ENCODE data around the gene DENND4B.
A peak's percentile ranks its signal among the peaks of the same experiment; 100 is the strongest.

Gene DENND4B

DNA sequence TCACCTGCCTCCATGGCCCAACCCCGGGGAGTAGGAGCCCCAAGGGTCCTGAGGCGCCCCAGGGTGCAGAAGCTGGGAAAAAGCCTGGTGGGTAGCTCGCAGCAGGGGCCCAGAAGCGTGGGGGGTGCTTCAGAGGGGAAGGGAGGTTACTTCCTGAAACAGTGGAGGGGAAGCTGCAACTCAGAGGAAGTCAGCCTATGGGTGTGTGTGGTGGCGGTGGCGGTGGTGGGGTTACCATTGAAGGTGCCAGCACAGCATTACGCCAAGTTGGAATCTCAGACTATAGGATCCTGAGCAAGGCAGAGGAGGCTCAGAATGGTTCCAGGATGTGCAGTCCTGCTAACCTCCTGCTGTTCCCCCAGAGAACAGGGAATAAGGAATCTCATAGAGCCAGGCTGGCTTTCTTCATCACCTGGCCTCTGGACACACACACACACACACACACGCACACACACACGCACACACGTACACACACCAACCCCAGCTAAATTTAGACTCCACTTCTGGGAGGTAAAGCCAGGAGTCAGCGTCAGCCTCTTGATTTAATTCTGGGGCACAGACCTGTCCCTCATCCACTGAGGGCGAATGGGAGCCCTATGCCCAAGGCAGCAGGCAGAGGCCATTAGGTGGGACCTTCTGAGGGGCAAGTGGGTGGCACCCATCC is 1.3 kb downstream of the DENND4B start:
- peak; percentile 86 for DNase-seq

DNA sequence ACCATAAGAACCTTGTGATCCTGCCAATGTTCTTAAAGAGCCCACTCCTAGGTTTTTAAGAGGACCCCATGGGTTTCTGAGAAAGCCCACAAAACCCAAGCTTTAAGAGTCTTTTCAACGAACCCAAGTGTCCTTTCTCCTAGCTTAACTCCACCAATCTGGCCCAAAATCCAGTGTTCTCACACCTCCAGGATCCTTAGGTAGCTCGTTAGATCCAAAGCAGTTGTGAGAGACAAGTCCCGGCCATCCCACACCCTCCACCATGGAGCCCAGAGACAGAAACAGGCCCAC is 1.7 kb downstream of the DENND4B start:
- no peak for DNase-seq

DNA sequence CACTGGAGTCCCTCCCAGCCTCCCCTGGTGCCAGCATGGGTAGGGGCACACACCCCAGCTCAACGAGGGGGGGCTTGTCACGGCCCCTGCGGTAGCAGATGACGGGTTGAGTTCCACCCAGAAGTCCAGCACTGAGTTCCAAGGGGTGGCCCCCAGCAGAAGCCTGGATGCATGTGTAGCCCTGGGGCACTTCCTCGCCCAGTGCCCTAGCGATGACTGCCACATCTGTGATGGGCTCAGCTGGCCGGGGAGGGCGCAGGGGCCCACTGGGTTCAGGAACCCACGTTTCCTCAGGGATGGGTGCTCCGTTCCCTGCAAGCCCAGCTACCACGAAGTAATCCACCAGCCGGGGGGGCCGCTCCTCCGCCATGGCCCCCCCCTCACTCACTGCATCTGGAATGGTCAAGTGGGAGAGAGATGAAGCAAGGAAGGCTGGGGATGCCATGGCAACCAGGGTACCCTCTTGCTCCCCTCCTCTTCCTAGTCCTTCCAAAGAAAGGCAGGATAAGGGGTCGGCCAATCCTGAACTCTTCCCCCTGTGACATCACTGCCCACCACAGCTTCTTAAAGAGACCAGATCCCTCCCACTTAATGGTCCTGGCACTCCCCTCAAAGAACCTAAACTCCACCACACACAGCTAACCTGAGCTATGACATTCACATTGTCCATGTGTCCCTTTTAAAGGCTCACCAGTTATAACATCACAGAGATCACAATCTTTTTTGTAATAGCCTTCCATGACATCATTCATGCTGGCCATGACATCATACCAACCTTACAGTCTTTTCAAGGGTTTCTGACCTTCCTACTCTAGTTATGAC is 2.3 kb downstream of the DENND4B start:
- DNase-seq = peak; percentile 46

DNA sequence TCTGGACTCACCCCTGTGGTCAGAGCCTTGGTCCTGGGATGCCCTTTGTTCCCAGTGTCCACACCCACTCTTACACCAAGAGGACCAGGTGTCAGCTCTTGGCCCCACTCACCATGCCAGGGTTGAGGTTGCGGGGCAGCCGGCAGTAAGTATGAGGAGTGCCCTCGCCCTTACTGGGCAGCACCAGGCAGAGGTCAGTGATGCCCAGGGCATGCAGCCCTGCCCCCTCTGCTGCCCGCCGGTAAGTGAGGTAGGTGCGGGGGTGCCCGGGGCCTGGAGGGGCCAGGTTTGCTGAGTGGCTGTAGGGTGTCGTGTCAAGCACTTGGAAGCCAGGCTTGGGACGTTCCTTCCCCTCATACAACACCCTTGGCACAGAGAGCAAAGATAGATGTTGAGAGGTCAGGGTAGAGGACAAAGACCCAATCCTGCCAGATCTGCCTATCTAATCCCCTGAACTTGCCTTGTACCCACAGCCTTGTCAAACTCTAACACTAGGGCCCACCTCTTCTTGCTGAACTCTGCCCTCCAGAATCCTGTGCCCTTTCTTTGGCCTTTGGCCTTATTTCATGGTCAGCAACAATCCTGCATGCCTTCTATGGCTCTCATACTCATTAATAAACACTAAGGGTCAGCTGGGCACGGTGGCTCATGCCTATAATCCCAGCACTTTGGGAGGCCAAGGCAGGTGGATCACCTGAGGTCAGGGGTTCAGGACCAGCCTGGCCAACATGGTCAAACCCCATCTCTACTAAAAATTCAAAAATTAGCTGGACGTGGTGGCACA is 3.6 kb downstream of the DENND4B start:
- DNase-seq = no peak

DNA sequence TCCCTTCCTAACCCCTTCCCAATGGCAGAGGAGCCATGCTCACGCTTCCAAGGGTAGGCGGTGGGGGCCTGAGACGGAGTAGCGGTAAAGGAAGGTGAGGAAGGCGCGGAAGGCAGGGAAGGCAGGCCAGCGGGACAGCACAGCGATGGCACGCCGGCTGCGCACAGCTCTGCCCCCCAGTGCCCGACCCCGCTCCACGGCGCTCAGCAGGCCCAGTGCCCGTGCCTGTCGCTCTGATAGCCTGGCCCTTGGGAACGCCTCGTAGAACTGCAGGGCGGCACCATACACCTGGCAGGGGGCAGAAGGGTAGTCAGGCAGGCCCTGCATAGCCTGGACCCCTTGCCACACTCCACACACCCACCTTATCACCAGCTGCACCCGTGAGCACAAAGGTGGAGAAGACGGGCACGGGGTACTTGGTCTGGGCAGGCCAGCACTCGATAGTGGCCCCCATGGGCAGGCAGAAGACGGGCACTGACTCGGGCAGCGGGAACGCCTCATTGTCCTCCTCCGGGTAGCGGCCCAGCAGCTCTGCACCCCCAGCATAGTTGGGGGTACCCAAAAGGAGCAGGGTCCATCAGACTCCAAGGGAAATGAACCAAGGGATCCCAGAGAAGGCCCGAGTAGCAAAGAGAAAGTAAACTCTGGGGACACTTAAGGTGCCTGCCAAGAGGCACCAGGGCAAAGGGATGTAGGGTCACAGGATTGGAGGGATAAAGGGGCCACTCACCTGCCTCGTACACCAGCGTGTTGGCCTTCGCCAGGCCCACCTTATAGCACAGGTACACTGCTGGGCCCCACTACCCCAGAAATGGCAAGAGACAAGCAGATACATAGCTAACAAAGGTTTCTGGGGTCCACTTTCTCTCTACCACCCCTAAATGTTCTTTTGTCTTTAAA is 4.4 kb downstream of the DENND4B start:
- no peak for DNase-seq

DNA sequence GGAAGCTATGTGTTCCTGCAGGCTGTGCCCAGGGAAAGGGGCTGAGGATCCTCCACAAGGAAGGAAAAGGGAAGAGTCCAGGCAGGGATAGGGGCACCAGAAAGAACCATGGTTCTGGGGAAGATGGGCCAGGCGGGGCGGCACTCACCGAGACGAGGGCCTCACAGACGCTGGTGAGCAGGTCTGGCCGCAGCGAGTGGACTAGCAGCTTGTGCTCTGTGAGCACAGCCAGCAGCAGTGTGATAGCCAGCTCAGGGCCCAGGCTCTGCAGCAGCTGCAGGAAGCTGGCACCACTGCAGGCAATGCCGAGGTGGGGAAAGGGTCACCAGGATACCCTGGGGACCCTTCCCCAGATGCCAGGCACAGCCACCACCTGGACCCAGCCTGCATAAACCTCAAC is 5.8 kb downstream of the DENND4B start:
- DNase-seq = no peak

DNA sequence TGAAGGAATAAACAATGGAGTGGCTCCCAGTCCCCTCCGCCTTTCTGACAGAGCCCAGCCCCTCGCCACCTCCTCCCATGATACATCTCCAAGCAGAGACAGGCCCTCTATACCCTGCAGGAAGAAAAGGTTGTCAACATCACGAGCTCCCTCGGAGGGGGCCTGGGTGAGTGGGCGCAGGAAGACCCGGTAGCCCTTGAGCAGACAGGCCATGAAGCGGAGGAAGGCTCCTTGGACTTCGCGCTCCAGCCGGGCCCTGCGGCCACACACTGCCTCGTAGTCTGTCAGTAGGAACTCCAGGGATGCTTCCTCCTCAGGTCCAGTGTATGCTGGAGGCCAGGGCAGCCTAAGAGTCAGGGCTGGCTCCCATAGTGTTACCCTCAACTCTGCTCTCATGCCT is 7.0 kb downstream of the DENND4B start:
- DNase-seq = no peak

DNA sequence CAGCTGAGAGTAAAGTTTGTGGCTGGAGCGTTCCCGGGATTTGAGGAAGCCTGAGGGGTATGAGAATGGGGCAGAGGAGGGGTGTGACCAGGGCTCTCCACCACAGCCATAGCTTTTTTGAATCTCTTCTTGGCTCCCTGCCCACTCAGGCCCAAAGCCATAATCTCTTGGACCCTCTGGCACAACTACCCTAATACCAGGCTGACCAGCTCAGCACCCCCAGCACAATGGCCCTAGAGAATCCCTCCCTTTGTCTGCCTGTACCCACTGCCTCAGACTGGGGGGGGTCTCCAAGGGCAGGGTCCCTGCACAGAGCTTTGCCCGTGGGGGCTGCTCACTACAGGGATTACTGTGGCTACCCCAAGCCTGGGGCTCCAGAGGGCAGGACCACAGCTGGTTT is 7.5 kb downstream of the DENND4B start:
- no peak for DNase-seq

DNA sequence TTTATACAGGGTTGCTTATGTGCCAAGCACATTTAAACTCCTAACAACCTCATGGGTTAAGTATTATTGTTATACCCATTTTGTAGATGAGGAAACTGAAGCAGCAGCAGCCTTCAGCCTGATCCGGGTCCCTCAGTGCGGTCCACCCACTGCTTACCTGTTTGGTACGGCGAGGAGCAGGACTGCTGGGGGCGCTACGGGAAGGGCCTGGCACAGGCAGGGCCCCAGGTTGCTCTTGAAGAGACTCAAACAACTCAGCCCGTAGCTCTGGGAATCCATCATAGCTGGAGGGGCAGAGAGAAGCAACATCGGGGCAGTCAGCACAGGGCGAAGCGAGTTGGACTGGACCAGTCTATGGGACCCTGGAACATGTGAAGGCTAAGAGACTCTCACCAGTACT is 9.2 kb downstream of the DENND4B start:
- no peak for DNase-seq

DNA sequence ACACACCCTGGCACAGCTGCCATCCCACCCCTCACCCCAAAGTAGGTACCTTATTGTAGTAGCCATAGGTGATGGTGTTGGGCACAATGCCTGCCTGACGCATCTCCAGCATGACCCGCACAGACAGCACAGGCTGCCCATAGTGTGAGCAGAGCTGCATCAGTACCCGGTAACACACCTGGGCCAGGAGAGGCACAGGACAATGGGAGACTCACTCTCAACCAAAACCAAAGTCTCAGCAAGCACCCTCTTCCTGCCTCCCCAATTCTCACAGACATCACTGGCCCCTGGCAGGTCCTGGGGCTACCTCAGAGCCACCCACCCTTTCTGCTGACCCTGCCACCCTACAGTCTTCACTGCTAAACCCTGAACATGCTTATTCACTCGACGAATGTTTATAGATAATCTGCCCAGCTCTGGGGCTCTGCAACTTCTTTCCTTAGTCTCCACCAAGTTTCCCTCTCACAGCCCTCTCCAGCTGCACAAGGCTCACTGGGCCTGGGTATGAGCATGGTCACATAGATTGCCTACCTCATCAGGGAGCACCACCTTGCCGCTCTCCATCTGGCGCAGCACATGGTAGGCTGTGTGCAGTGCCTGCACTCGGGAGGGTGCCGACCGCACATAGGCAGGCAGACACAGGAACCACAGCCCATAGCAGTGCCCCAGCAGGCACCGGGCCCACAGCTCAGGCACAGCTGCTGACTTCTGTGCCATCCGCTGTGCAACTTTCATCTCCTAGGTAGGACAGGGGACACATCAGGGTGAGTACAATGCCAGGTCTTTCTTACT is 10.3 kb downstream of the DENND4B start:
- no peak for DNase-seq

DNA sequence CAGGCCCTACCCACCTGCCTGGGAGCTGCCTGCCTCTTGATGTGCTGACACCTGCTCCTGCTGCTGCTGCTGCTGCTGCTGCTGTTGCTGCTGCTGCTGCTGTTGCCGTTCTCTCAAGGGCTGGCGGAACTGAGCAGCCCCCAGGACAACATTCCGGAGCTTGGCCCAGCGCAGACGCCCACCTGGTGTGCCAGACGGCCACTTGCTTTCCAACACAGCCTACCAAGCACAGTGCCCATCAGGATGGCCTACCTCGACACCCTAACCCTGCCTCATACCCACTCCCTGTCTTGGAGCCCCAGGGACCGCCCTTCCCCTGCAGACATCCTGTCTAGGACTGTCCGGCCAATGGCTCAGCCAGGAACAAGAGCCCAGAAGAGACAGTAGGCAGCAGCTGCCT is 11.8 kb downstream of the DENND4B start:
- DNase-seq = no peak

DNA sequence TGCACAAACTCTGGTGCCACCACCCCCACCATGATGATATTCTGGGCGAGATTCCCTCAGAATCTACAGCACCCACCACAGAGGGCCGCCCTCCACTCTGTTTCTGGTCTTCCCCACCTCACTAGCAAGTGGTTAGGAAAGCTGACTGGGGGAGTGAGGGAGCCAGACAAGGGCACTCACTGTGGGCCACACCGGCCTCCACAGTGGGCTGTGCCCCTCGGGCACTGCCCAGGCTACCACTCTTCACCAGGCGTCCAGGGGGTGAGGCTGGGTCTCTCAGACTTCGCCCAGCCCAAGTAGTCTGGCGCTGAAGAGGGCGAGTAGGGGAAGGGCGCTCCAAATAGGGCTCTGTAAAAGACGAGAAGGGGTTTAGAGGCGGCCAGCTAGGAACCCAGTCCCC is 12.6 kb downstream of the DENND4B start:
- no peak for DNase-seq

DNA sequence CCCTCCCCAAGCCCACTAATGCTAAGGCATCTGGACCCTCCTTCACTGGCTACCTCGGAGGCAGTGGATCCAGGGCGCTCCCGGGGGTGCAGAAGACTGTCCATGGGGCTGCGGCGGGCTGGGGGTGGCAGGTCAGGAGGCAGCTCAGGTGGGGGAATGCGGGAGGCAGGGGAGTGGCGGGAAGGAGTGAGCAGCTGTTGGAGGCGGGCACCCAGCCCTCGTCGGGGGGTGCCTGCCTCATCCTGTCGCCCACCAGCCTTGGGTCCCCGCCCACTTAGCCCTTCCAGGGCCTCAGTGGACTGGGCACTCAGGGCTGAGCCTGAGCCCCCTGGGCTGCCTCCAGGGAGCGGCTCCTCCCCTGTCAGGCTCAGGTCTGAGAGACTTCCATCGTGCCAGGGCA is 13.1 kb downstream of the DENND4B start:
- DNase-seq = no peak

DNA sequence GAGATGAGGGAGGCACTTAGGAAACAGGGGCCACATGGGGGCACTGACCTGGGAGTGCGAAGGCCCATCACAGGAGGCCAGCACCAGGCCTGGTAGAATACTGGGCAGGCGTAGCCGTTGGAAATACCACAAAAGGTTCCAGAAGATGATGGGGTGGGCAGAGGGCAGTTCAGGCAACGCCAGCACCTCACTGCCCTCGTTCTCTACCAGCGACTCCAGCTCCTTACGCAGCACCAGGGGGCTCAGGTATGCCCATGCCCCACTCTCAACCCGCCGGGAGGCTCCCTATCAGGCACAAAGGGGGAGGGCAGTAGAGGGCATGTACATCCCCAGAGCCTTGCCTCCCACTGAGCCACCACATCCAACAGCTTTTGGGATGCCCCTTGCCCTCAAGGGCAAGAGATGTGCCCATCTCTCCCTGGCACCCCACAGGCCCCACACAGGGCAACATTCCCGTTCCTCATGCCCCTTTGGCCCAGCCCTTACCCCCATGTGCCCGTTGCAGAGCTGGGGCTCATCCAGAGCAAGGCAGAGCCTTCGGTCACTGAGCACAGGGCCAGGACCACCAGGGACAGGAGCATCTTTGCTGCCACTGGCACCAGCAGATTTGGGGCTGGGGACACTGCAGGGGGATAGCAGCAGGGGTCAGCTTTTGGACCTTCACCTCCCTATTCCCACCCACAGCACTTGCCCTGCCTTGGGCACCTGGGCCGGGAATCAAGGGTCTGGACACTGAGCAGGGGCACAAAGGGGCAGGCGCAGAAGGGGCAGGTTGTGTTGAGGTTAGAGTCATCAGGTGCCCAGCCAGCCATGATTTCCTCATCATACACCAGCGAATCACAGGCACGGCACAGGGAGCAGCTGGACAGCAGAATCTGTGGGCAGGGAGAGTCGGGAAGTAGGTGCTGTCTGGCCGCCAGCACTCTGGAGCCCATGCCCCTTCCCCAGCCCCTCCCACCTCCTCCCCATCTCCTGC is 14.1 kb downstream of the DENND4B start:
- DNase-seq = no peak

DNA sequence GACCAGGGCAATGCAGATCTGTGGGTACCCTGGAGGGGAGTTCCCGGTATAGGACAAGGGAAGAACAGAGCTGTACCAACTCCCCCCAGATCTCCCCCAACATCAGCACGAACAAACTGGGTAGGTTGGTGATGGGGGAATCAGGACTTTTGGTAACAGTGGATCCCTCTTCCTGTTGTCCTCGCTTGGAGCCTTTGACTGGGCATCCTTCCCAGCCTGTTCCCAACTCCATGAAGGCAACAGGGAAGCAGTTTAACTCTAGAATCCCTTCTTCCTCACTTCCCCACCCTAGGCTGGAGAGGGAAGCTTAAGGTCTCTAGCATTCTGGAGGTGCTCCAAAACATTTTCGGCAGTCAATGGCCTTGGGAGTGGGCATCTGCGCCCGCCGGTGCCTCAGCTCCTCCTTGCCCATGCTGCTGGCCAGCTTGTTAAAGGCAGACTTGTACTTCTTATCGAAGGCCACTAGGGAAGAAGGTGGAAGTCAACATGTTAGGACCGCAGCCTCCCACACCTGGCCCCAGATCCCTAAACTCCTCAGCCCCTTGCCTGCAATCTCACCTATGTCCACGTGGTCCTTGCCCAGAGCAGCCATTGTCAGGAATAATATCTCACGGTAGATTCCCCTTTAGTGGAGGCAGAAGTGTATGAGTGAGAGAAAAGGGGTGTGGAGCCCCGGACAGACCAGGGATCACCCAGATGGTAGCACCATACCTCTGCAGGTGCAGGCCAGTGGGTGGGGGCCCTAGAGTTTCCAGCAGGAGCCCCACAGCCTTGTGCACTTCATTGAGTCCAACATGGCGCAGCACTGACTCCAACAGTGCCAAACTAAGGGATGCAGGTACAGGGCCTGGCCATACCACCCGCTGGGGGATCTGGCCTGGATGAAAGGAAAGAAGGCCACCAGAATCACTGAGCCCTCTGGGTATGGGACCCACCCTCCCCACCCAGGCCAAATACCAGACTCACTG is 16.3 kb downstream of the DENND4B start:
- no peak for DNase-seq

DNA sequence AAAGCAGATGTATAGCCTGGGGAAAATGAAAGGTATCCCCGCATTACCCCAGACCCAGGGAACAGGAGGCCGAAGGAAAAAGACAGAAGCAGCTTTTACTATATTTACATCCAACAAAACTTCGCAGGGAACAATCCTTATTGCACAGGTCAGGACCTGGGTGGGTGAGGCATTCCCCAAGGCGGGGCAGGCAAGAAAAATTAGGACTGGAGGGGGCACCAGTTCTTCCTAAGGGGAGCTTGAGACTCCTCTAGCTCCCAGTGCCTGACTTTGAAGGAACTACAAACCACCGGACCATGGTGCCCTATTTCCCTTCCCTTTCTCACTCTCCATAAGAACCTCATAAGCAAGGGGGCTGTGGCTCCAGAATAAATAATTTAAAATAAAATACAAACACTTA is 17.1 kb downstream of the DENND4B start:
- DNase-seq = no peak

DNA sequence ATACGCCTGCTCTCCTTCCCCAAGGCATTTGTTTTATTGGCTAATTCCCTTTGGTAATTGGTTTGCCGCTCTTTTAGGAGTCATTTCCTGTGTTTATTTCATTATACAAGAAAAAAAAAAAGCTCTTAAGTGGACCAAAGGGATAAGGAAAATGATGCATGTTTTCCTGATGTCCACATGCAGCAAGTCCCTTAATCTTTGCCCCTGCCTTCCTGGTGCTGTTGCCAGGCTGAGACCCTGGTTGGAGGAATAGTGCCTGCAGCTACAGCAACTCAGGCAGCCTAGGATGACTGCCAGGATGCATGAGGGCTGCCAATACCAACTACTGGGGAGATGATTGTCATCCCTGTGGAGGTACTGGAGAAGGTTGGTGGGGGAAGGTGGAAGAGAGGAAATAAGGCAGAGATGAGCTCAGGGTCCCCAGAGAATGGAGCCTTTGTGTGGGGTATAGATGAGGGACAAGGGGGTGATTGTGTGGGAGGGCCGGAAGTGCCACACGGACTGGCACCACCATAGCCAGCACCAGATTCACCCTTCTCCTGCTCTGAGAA is 17.7 kb downstream of the DENND4B start:
- no peak for DNase-seq

DNA sequence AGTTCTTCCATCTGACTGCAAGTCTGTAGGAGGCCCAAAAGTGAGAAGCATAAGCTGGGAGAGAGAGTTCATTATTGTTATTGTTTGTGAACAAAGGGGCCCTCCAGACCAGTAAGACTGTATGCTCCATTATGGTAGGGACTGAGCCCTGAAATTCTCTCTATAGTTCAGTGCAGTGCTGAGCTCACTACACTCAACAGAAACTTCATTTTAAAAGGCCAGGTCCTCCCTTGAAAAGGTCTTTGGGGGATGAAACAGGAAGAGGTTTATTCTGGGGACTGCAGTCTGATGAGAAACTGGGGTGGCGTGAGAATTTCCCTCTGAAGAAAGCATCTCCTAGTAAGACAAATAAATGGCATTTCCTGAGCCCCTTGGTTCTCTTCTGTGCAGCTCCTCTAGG is 18.3 kb downstream of the DENND4B start:
- DNase-seq = no peak

DNA sequence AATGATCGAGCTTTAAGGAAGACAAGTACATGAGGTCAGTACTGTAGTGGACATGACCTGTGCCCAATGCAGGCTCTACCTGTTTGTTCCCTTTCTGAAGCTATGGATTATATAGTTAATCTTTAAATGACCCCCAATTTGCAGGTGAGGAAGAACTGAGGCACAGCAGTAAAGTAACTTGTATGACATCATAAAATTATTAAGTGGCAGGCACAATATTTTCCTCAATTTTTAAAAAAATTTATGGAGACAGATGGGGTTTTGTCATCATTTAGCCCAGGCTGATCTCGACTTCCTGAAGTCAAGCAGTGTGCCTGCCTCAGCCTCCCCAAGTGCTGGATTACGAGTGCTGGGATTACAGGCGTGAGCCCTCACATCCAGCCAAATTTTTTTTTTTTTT is 20.1 kb downstream of the DENND4B start:
- DNase-seq = no peak

All from CD4-positive, alpha-beta T cell treated with Interleukin-10 for 1 hour (primary cell).